BJ (cell line): ENCODE results near the gene DOCK3. TPM values are rescaled to one million over a fixed set of nuclear protein-coding genes. Genes with fewer than 3 reads are reported as not detected.

Source experiments
- CTCF ChIA-PET: fragments of 350-600 bp; formaldehyde crosslinking; extraction: SDS; loops from one replicate; lab custom pipeline; 2021; ENCODE audit warnings: antibody characterized with exemption, inconsistent platforms; lab: Yijun Ruan, JAX
- POLR2A ChIA-PET: fragments of 300-600 bp; sonication (Branson Sonifier 250); formaldehyde crosslinking; extraction: SDS; loops from one replicate; lab custom pipeline; 2021; ENCODE audit warnings: antibody characterized with exemption; lab: Charles Lee
- DNase-seq: peaks from one replicate; pipeline ENCODE4 v3.0.0-alpha.2; 2011; ENCODE audit warnings: low read depth
- H3K27me3 ChIP-seq: 2 replicates; pipeline ENCODE4 v1.6.0; 2011; ENCODE audit warnings: low read length; ENCODE audit not compliant: control insufficient read depth, insufficient read depth
- H3K36me3 ChIP-seq: 2 replicates; pipeline ENCODE4 v1.5.1; 2011; ENCODE audit warnings: low read length; ENCODE audit not compliant: control insufficient read depth, insufficient read depth
- H3K4me3 ChIP-seq: 2 replicates; pipeline ENCODE4 v1.5.1; 2011; ENCODE audit warnings: low read depth, mild to moderate bottlenecking, control low read depth, low read length
- CTCF ChIP-seq: IDR thresholded peaks from 2 replicates; pipeline ENCODE4 v1.5.1; 2011; ENCODE audit warnings: low read depth, mild to moderate bottlenecking, control low read depth, inconsistent platforms, low read length, moderate library complexity; ENCODE audit not compliant: insufficient read depth
- polyA plus RNA-seq: library from polyadenylated mRNA; depleted of rRNA; stranded (reverse); fragments of >200 nt; gene quantifications from 2 replicates; pipeline ENCODE4 v1.2.3, GENCODE V29; 2011

Gene DOCK3
- polyA plus RNA-seq, 1 experiment = 0.09 TPM

GRCh38 chr3:51392355-51393133 lies 717.8 kb downstream of the DOCK3 start:
- DNase-seq = no peak

GRCh38 chr3:51393134-51393495 lies 718.4 kb downstream of the DOCK3 start:
- peaks cover 26% of the 10 kb centered on the region for H3K36me3 ChIP-seq
- no peak for DNase-seq
- H3K27me3 ChIP-seq = no peaks in the 10 kb centered on the region
- POLR2A ChIA-PET = interaction anchor here (0.6 kb wide), 1 partner anchor 142 kb away, joined by 15 read pairs; no protein-coding TSS in a partner anchor
- H3K4me3 ChIP-seq = no peak overlapping the region
- TF ChIP-seq CTCF = no peak
- CTCF ChIA-PET = no interaction called here

More at GRCh38 chr3:51392355-51393133, 717.8 kb downstream of the DOCK3 start:
- H3K4me3 ChIP-seq = peak overlapping the region; percentile 68
- ChIA-PET CTCF (no interaction called here), POLR2A (no interaction called here)
- peaks cover 26% of the 10 kb centered on the region for H3K36me3 ChIP-seq
- H3K27me3 ChIP-seq = no peaks in the 10 kb centered on the region
- no peak for TF ChIP-seq CTCF

- ChIA-PET CTCF (no interaction called here), POLR2A (interaction anchor here (0.6 kb wide), 2 partner anchors 142 to 265 kb away, joined by 4 to 15 read pairs; no protein-coding TSS in a partner anchor)
- TF ChIP-seq CTCF = no peak
- H3K4me3 ChIP-seq = no peak overlapping the region
- H3K36me3 ChIP-seq = peaks cover 26% of the 10 kb centered on the region
- no peaks in the 10 kb centered on the region for H3K27me3 ChIP-seq
- DNase-seq = no peak
Observed at GRCh38 chr3:51393564-51393963, 718.8 kb downstream of the DOCK3 start.

GRCh38 chr3:51394541-51394940 lies 719.8 kb downstream of the DOCK3 start:
- no peak for DNase-seq
- TF ChIP-seq CTCF = no peak
- no peak overlapping the region for H3K4me3 ChIP-seq
- H3K27me3 ChIP-seq = no peaks in the 10 kb centered on the region
- ChIA-PET POLR2A (no interaction called here), CTCF (no interaction called here)
- peaks cover 24% of the 10 kb centered on the region for H3K36me3 ChIP-seq

GRCh38 chr3:51395493-51396213 lies 720.9 kb downstream of the DOCK3 start:
- Histone ChIP-seq H3K36me3 (peaks cover 26% of the 10 kb centered on the region), H3K27me3 (no peaks in the 10 kb centered on the region), H3K4me3 (no peak overlapping the region)
- POLR2A ChIA-PET = interaction anchor here (0.6 kb wide), 1 partner anchor 147 kb away, joined by 4 read pairs; no protein-coding TSS in a partner anchor
- TF ChIP-seq CTCF = no peak
- CTCF ChIA-PET = interaction anchor here (0.8 kb wide), 1 partner anchor 39 kb away, joined by 3 read pairs; no protein-coding TSS in a partner anchor
- no peak for DNase-seq
